H1 (cell line): ENCODE data around the gene DEAF1. TPM values are rescaled to one million over a fixed set of nuclear protein-coding genes. Genes with fewer than 3 reads are reported as not detected.

Source experiments
- ASH2L ChIP-seq: fragments of 200-600, 300-600 bp; sonication (generic); IDR thresholded peaks from one replicate; pipeline ENCODE4 v1.7.1; 2017; ENCODE audit warnings: low read length
- E2F6 ChIP-seq: IDR thresholded peaks from 2 replicates; pipeline ENCODE4 v1.6.1; 2012; ENCODE audit warnings: inconsistent platforms
- HDAC2 ChIP-seq, 2 experiments: fragments of 300-600 bp in 1 of 2; sonication (generic) in 1 of 2; IDR thresholded peaks; 2 replicates each; pipeline ENCODE4 v1.6.1; 2011 to 2012; ENCODE audit warnings: low read depth in 2 of 2, low read length in 2 of 2, mild to moderate bottlenecking in 2 of 2, moderate library complexity in 2 of 2, borderline replicate concordance in 1 of 2, inconsistent platforms in 1 of 2
- NANOG ChIP-seq: IDR thresholded peaks from 2 replicates; pipeline ENCODE4 v1.6.1; 2011; ENCODE audit warnings: low read length, low read depth, mild to moderate bottlenecking, inconsistent platforms; ENCODE audit not compliant: insufficient read depth, poor library complexity, severe bottlenecking
- POLR2A ChIP-seq, 2 experiments: IDR thresholded peaks; 1 replicate in 1 of 2; 2 replicates in 1 of 2; pipeline ENCODE4 v1.6.1; 2011; ENCODE audit warnings: low read depth in 2 of 2, low read length in 2 of 2, mild to moderate bottlenecking in 2 of 2; ENCODE audit errors: control extremely low read depth in 1 of 2
- RBBP5 ChIP-seq: IDR thresholded peaks from 2 replicates; pipeline ENCODE4 v1.7.1; 2012; ENCODE audit warnings: low read depth, mild to moderate bottlenecking, inconsistent platforms, low read length, moderate library complexity, borderline replicate concordance
- SIN3A ChIP-seq, 2 experiments: IDR thresholded peaks in 1 of 2; conservative IDR thresholded peaks in 1 of 2; 2 replicates each; pipeline ENCODE4 v1.6.1; 2011 to 2012; ENCODE audit warnings: low read length in 2 of 2, improper control_type of control experiment in 1 of 2, low read depth in 1 of 2, mild to moderate bottlenecking in 1 of 2
- SIRT6 ChIP-seq: IDR thresholded peaks from one replicate; pipeline ENCODE4 v1.7.1; 2012; ENCODE audit warnings: low read length, inconsistent platforms
- SP1 ChIP-seq: IDR thresholded peaks from 2 replicates; pipeline ENCODE4 v1.6.1; 2011; ENCODE audit warnings: low read depth, low read length
- USF2 ChIP-seq: IDR thresholded peaks from 2 replicates; pipeline ENCODE4 v1.6.1; 2011; ENCODE audit warnings: low read length, improper control_type of control experiment
- YY1 ChIP-seq: IDR thresholded peaks from 2 replicates; pipeline ENCODE4 v1.6.1; 2011; ENCODE audit warnings: low read depth, mild to moderate bottlenecking, low read length
- polyA plus RNA-seq, 7 experiments: library from polyadenylated mRNA; depleted of rRNA in 3 of 7; stranded (reverse) in 5 of 7; unstranded in 2 of 7; fragments of >200 nt in 5 of 7; fragments of 200-250 nt in 2 of 7; gene quantifications; 1 replicate in 5 of 7; 2 replicates in 1 of 7; 4 replicates in 1 of 7; pipeline versions ENCODE4 v1.2.1 to v1.2.3, GENCODE V29; 2011 to 2013; ENCODE audit warnings: missing spikeins in 2 of 7, mixed read lengths in 2 of 7
- total RNA-seq: library from RNA; stranded (reverse); fragmentation: NEBNext Ultra II Directional; extraction: Animal tissue kit (Norgen Biotek cat#: 25700); gene quantifications from 2 replicates; pipeline ENCODE4 v1.2.1, GENCODE V29; 2021

DEAF1 gene
- total and polyA plus RNA-seq, 2 of the 8 experiments (the other 6 are each of a cell fraction or from before 2014, with no cell fraction given) = 47.3 to 58.4 TPM

- TF ChIP-seq USF2 = no peak
- TF ChIP-seq ASH2L = no peak
- TF ChIP-seq YY1 = no peak
- TF ChIP-seq HDAC2 (IDR thresholded peaks at IDR 0.05; ENCODE audit: borderline replicate concordance in 1 of 2, low read depth in 2 of 2, low read length in 2 of 2) = no peak
- 0 out of 2 replicates have a peak, but pooled peaks have one; percentile 28 for TF ChIP-seq SP1
- no peak for TF ChIP-seq E2F6
- TF ChIP-seq SIRT6 = no peak
- TF ChIP-seq RBBP5 = no peak
- TF ChIP-seq NANOG = no peak
- TF ChIP-seq SIN3A (conservative IDR thresholded peaks at IDR 0.05 in 1 of 2, IDR thresholded peaks at IDR 0.05 in 1 of 2; ENCODE audit: low read depth in 1 of 2, low read length in 2 of 2) = 0 out of 4 replicates have a peak, but pooled peaks of 1 of the 2 experiments have one; percentile 28
- TF ChIP-seq POLR2A (IDR thresholded peaks at IDR 0.05; ENCODE audit: control extremely low read depth in 1 of 2, low read depth in 2 of 2, low read length in 2 of 2) = no peak; a peak in 1 of 3 replicates
These were observed 81.6 kb downstream of the DEAF1 start (continued) for GRCh38 chr11:613369-613968.
